Neural cell (in vitro differentiated cells): Measurements from ENCODE around the gene KCNJ8. TPM values are rescaled to one million over a fixed set of nuclear protein-coding genes. Genes with fewer than 3 reads are reported as not detected.

Experiments used
- H2AFZ ChIP-seq: fragments of 200-600, 300-800 bp; sonication (generic), shearing (Covaris generic); 2 replicates; pipeline ENCODE4 v1.6.0; 2014; ENCODE audit warnings: low read depth, mild to moderate bottlenecking, antibody characterized with exemption, low read length, moderate library complexity
- H3F3A ChIP-seq: fragments of 200-600 bp; shearing (Covaris generic); 2 replicates; pipeline ENCODE4 v1.6.1; 2016; ENCODE audit warnings: mild to moderate bottlenecking, moderate library complexity, mixed read lengths, antibody characterized with exemption, low read length; ENCODE audit not compliant: insufficient read depth, poor library complexity, severe bottlenecking
- H3K27ac ChIP-seq: fragments of 200-600, 300-800 bp; sonication (generic), shearing (Covaris generic); 2 replicates; pipeline ENCODE4 v1.5.1; 2014; ENCODE audit warnings: mild to moderate bottlenecking, low read length, moderate library complexity
- H3K27me3 ChIP-seq: fragments of 300-800, 200-600 bp; sonication (generic), shearing (Covaris generic); 2 replicates; pipeline ENCODE4 v1.6.0; 2014; ENCODE audit warnings: mild to moderate bottlenecking, low read depth, low read length, moderate library complexity; ENCODE audit not compliant: insufficient read depth
- H3K36me3 ChIP-seq: fragments of 300-800, 200-600 bp; sonication (generic), shearing (Covaris generic); 2 replicates; pipeline ENCODE4 v1.5.1; 2014; ENCODE audit warnings: mild to moderate bottlenecking, antibody characterized with exemption, low read length, moderate library complexity; ENCODE audit not compliant: insufficient read depth
- H3K4me2 ChIP-seq: fragments of 300-800, 200-600 bp; sonication (generic), shearing (Covaris generic); 2 replicates; pipeline ENCODE4 v1.6.0; 2014; ENCODE audit warnings: mild to moderate bottlenecking, low read length
- H3K4me3 ChIP-seq: fragments of 300-800, 200-600 bp; sonication (generic), shearing (Covaris generic); 2 replicates; pipeline ENCODE4 v1.5.1; 2014; ENCODE audit warnings: mild to moderate bottlenecking, low read length, moderate library complexity
- H3K79me2 ChIP-seq: fragments of 200-600 bp; shearing (Covaris generic); replicated peaks from 2 replicates; pipeline ENCODE4 v1.6.0; 2014; ENCODE audit warnings: mild to moderate bottlenecking, low read length, moderate library complexity; ENCODE audit not compliant: insufficient read depth
- H3K9ac ChIP-seq: fragments of 300-800, 200-600 bp; sonication (generic), shearing (Covaris generic); 2 replicates; pipeline ENCODE4 v1.6.1; 2016; ENCODE audit warnings: mild to moderate bottlenecking, low read length, mixed read lengths
- H3K9me2 ChIP-seq: fragments of 200-600 bp; shearing (Covaris generic); 2 replicates; pipeline ENCODE4 v1.6.1; 2016; ENCODE audit warnings: mild to moderate bottlenecking, low read length, mixed read lengths; ENCODE audit not compliant: insufficient read depth
- H3K9me3 ChIP-seq: fragments of 200-600, 300-800 bp; sonication (generic), shearing (Covaris generic); 2 replicates; pipeline ENCODE4 v1.6.1; 2016; ENCODE audit warnings: mild to moderate bottlenecking, mixed run types, low read length, moderate library complexity, mixed read lengths
- H4K20me1 ChIP-seq: fragments of 200-600 bp; shearing (Covaris generic); 2 replicates; pipeline ENCODE4 v1.6.1; 2016; ENCODE audit warnings: mild to moderate bottlenecking, mixed run types; ENCODE audit not compliant: insufficient read depth
- EP300 ChIP-seq: fragments of 450-650 bp; conservative IDR thresholded peaks from 2 replicates; pipeline ENCODE4 v1.6.1; 2014; ENCODE audit warnings: antibody characterized with exemption, mild to moderate bottlenecking, moderate library complexity; ENCODE audit not compliant: poor library complexity, severe bottlenecking
- EZH2 ChIP-seq: fragments of 200-600, 300-800 bp; shearing (Covaris generic), sonication (generic); IDR thresholded peaks from 2 replicates; pipeline ENCODE4 v1.6.1; 2014; ENCODE audit warnings: antibody characterized with exemption, low read length, borderline replicate concordance, mild to moderate bottlenecking; ENCODE audit not compliant: insufficient read depth, poor library complexity, severe bottlenecking
- POLR2AphosphoS5 ChIP-seq: IDR thresholded peaks from 2 replicates; pipeline ENCODE4 v1.6.1; 2012
- RAD21 ChIP-seq: fragments of 450-650 bp; conservative IDR thresholded peaks from 2 replicates; pipeline ENCODE4 v1.6.1; 2014; ENCODE audit warnings: antibody characterized with exemption, mild to moderate bottlenecking, moderate library complexity
- SMC3 ChIP-seq: fragments of 450-650 bp; conservative IDR thresholded peaks from 2 replicates; pipeline ENCODE4 v1.6.1; 2014; ENCODE audit warnings: antibody characterized with exemption, mild to moderate bottlenecking, moderate library complexity; ENCODE audit not compliant: poor library complexity
- TAF1 ChIP-seq: IDR thresholded peaks from 2 replicates; pipeline ENCODE4 v1.6.1; 2012; ENCODE audit warnings: low read depth
- polyA plus RNA-seq: library from polyadenylated mRNA; depleted of rRNA; stranded (reverse); fragments of >200 nt; gene quantifications from 2 replicates; pipeline ENCODE4 v1.2.3, GENCODE V29; 2014
- TF ChIP-seq, protein P1 (sequence below): IDR thresholded peaks from 2 replicates; pipeline ENCODE4 v1.6.1; 2012; ENCODE audit warnings: borderline replicate concordance

KCNJ8 gene
- polyA plus RNA-seq, 1 donor from 2014 or later = not detected

GRCh38 chr12:21809100-21809499 is 34.6 kb upstream of the KCNJ8 start:
- TF ChIP-seq SMC3 = no peak
- peak; percentile 43 for TF ChIP-seq POLR2AphosphoS5
- TF ChIP-seq TAF1 = no peak
- Histone ChIP-seq H3K36me3 (no peaks in the 10 kb centered on the region), H3K27ac (no peak overlapping the region), H3K4me2 (no peak overlapping the region), H2AFZ (no peak overlapping the region), H3F3A (no peaks in the 10 kb centered on the region), H3K79me2 (no peaks in the 10 kb centered on the region), H3K9ac (no peak overlapping the region), H3K9me2 (no peaks in the 10 kb centered on the region), H3K4me3 (no peak overlapping the region), H3K27me3 (no peaks in the 10 kb centered on the region), H4K20me1 (no peaks in the 10 kb centered on the region), H3K9me3 (no peaks in the 10 kb centered on the region)

- Histone ChIP-seq H4K20me1 (no peaks in the 10 kb centered on the region), H3K9me3 (no peaks in the 10 kb centered on the region), H3K9ac (no peak overlapping the region), H3K27me3 (no peaks in the 10 kb centered on the region), H3K27ac (no peak overlapping the region), H3F3A (no peaks in the 10 kb centered on the region), H3K9me2 (no peaks in the 10 kb centered on the region), H3K4me3 (no peak overlapping the region), H3K36me3 (no peaks in the 10 kb centered on the region), H2AFZ (no peak overlapping the region), H3K79me2 (no peaks in the 10 kb centered on the region), H3K4me2 (no peak overlapping the region)
- no peak for TF ChIP-seq TAF1
Observed at GRCh38 chr12:21806255-21806654, 31.7 kb upstream of the KCNJ8 start.

- no peak overlapping the region for H2AFZ ChIP-seq
- no peak overlapping the region for H3K9ac ChIP-seq
- TF ChIP-seq SMC3 = no peak
- TF ChIP-seq EP300 = no peak
- no peak for TF ChIP-seq RAD21
- TF ChIP-seq EZH2 = no peak
- TF ChIP-seq POLR2AphosphoS5 = no peak
- TF ChIP-seq, protein P1, sequence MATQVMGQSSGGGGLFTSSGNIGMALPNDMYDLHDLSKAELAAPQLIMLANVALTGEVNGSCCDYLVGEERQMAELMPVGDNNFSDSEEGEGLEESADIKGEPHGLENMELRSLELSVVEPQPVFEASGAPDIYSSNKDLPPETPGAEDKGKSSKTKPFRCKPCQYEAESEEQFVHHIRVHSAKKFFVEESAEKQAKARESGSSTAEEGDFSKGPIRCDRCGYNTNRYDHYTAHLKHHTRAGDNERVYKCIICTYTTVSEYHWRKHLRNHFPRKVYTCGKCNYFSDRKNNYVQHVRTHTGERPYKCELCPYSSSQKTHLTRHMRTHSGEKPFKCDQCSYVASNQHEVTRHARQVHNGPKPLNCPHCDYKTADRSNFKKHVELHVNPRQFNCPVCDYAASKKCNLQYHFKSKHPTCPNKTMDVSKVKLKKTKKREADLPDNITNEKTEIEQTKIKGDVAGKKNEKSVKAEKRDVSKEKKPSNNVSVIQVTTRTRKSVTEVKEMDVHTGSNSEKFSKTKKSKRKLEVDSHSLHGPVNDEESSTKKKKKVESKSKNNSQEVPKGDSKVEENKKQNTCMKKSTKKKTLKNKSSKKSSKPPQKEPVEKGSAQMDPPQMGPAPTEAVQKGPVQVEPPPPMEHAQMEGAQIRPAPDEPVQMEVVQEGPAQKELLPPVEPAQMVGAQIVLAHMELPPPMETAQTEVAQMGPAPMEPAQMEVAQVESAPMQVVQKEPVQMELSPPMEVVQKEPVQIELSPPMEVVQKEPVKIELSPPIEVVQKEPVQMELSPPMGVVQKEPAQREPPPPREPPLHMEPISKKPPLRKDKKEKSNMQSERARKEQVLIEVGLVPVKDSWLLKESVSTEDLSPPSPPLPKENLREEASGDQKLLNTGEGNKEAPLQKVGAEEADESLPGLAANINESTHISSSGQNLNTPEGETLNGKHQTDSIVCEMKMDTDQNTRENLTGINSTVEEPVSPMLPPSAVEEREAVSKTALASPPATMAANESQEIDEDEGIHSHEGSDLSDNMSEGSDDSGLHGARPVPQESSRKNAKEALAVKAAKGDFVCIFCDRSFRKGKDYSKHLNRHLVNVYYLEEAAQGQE = no peak
- H4K20me1 ChIP-seq = no peaks in the 10 kb centered on the region
- H3K9me2 ChIP-seq = no peaks in the 10 kb centered on the region
- no peak overlapping the region for H3K4me2 ChIP-seq
- no peaks in the 10 kb centered on the region for H3K36me3 ChIP-seq
- no peaks in the 10 kb centered on the region for H3K27me3 ChIP-seq
- no peaks in the 10 kb centered on the region for H3K9me3 ChIP-seq
- no peak overlapping the region for H3K4me3 ChIP-seq
- no peaks in the 10 kb centered on the region for H3K79me2 ChIP-seq
- H3F3A ChIP-seq = no peaks in the 10 kb centered on the region
- no peak overlapping the region for H3K27ac ChIP-seq
Observed at GRCh38 chr12:21801522-21802288, 27.2 kb upstream of the KCNJ8 start.
